Endothelial cell of umbilical vein (primary cell): ENCODE data around the gene UVRAG. TPM values are rescaled to one million over a fixed set of nuclear protein-coding genes. Genes with fewer than 3 reads are reported as not detected.

ENCODE experiments used
- BruUV-seq: library from RNA; stranded (reverse); fragments of 400-500 nt; replicated peaks from 2 replicates; lab custom pipeline; 2021; lab: Mats Ljungman, UMichigan
- CTCF ChIA-PET: fragments of 300-600, 350-600 bp; sonication (Branson Sonifier 250); formaldehyde crosslinking; loops from one replicate; lab custom pipeline; 2021; ENCODE audit warnings: antibody characterized with exemption, inconsistent platforms; lab: Charles Lee
- POLR2A ChIA-PET: fragments of 300-600, 350-600 bp; sonication (Branson Sonifier 250); formaldehyde crosslinking; loops from one replicate; lab custom pipeline; 2021; ENCODE audit warnings: antibody characterized with exemption, inconsistent platforms; lab: Charles Lee
- DNase-seq: peaks from one replicate; pipeline ENCODE4 v3.0.0-alpha.2; 2011; ENCODE audit warnings: low read depth, low spot score
- FAIRE-seq: peaks from 2 replicates; lab custom pipeline; 2011; peaks lifted over from hg19 to GRCh38; lab: Jason Lieb, UNC
- H2AFZ ChIP-seq: 2 replicates; pipeline ENCODE4 v1.6.0; 2012; ENCODE audit warnings: low read depth, low read length, control low read depth, inconsistent platforms
- H3K27ac ChIP-seq: 2 replicates; pipeline ENCODE4 v1.5.1; 2011; ENCODE audit warnings: low read depth, mild to moderate bottlenecking, control low read depth, low read length, moderate library complexity; ENCODE audit not compliant: insufficient read depth
- H3K27me3 ChIP-seq, 2 experiments: 2 replicates each; pipeline versions ENCODE4 v1.6.0 to v1.6.1; 2011; ENCODE audit warnings: low read length in 2 of 2, mixed read lengths in 1 of 2; ENCODE audit not compliant: control insufficient read depth in 2 of 2, insufficient read depth in 2 of 2
- H3K36me3 ChIP-seq, 2 experiments: 2 replicates in 1 of 2; 3 replicates in 1 of 2; pipeline ENCODE4 v1.5.1; 2011; ENCODE audit warnings: low read length in 2 of 2, mild to moderate bottlenecking in 1 of 2, moderate library complexity in 1 of 2; ENCODE audit not compliant: control insufficient read depth in 2 of 2, insufficient read depth in 2 of 2; ENCODE audit errors: extremely low read depth in 1 of 2
- H3K4me1 ChIP-seq: 3 replicates; pipeline ENCODE4 v1.5.1; 2011; ENCODE audit warnings: mild to moderate bottlenecking, low read length; ENCODE audit not compliant: control insufficient read depth, insufficient read depth; ENCODE audit errors: extremely low read depth
- H3K4me2 ChIP-seq: 2 replicates; pipeline ENCODE4 v1.6.1; 2011; ENCODE audit warnings: low read length, control low read depth, mixed read lengths; ENCODE audit not compliant: insufficient read depth
- H3K4me3 ChIP-seq, 3 experiments: fragments of 200-600 bp in 1 of 3; sonication (generic), shearing (Covaris generic) in 1 of 3; replicated peaks in 1 of 3; 2 replicates each; pipeline ENCODE4 v1.5.1; 2011 to 2016; ENCODE audit warnings: control low read depth in 3 of 3, low read length in 3 of 3, mild to moderate bottlenecking in 2 of 3, inconsistent platforms in 1 of 3, low read depth in 1 of 3, moderate library complexity in 1 of 3; ENCODE audit not compliant: insufficient read depth in 1 of 3
- H3K79me2 ChIP-seq: 2 replicates; pipeline ENCODE4 v1.6.0; 2012; ENCODE audit warnings: low read length, inconsistent platforms; ENCODE audit not compliant: control insufficient read depth, insufficient read depth
- H3K9ac ChIP-seq: replicated peaks from 2 replicates; pipeline ENCODE3; 2011; ENCODE audit warnings: low read length, control low read depth; ENCODE audit not compliant: insufficient read depth; ENCODE audit errors: extremely low read depth
- H3K9me1 ChIP-seq: replicated peaks from 3 replicates; pipeline ENCODE4 v1.6.0; 2011; ENCODE audit warnings: mild to moderate bottlenecking, low read length; ENCODE audit not compliant: control insufficient read depth, insufficient read depth; ENCODE audit errors: extremely low read depth
- H3K9me3 ChIP-seq: replicated peaks from 2 replicates; pipeline ENCODE4 v1.5.1; 2012; ENCODE audit warnings: low read length, inconsistent platforms; ENCODE audit not compliant: control insufficient read depth, insufficient read depth
- H4K20me1 ChIP-seq: replicated peaks from 2 replicates; pipeline ENCODE3; 2011; ENCODE audit warnings: mild to moderate bottlenecking, low read length; ENCODE audit not compliant: control insufficient read depth, insufficient read depth; ENCODE audit errors: extremely low read depth
- EZH2 ChIP-seq: IDR thresholded peaks from 2 replicates; pipeline ENCODE4 v1.6.1; 2012; ENCODE audit warnings: borderline replicate concordance, low read depth, mild to moderate bottlenecking, moderate library complexity, low read length, inconsistent platforms; ENCODE audit not compliant: severe bottlenecking
- FOS ChIP-seq: IDR thresholded peaks from 2 replicates; pipeline ENCODE4 v1.6.1; 2011; ENCODE audit warnings: mild to moderate bottlenecking, low read length, moderate library complexity, borderline replicate concordance; ENCODE audit not compliant: insufficient read depth
- GATA2 ChIP-seq: IDR thresholded peaks from 2 replicates; pipeline ENCODE4 v1.7.0; 2011; ENCODE audit warnings: low read depth, mild to moderate bottlenecking, moderate library complexity, mixed read lengths, low read length; ENCODE audit not compliant: insufficient read length, insufficient read depth
- JUN ChIP-seq: IDR thresholded peaks from 2 replicates; pipeline ENCODE4 v1.6.1; 2011; ENCODE audit warnings: borderline replicate concordance, low read depth; ENCODE audit not compliant: insufficient read length, insufficient read depth
- MAX ChIP-seq: IDR thresholded peaks from 2 replicates; pipeline ENCODE4 v1.6.1; 2011; ENCODE audit not compliant: insufficient read depth, insufficient read length
- MYC ChIP-seq: IDR thresholded peaks from one replicate; pipeline ENCODE4 v1.6.1; 2011; ENCODE audit warnings: mild to moderate bottlenecking, low read depth, low read length
- POLR2A ChIP-seq: IDR thresholded peaks from 2 replicates; pipeline ENCODE4 v1.6.1; 2012; ENCODE audit warnings: low read depth, mild to moderate bottlenecking, control low read depth, low read length
- POLR2AphosphoS5 ChIP-seq: IDR thresholded peaks from 2 replicates; pipeline ENCODE4 v1.6.1; 2012; ENCODE audit warnings: low read depth, mild to moderate bottlenecking, control low read depth, low read length, moderate library complexity; ENCODE audit not compliant: insufficient read depth
- dilution Hi-C: fragments of 300-500 bp; cut with MboI; formaldehyde crosslinking; loops from one replicate; pipeline ENCODE4 v1.15.0; 2019; ENCODE audit warnings: low sequenced_read_pairs; ENCODE audit not compliant: extremely low pct_ligation_motif_present
- intact Hi-C: fragments of 100-400 bp; cut with micrococcal nuclease; formaldehyde crosslinking; loops from one replicate; pipeline ENCODE4 v1.10.0; 2022
- polyA plus RNA-seq, 4 experiments: library from polyadenylated mRNA; depleted of rRNA in 3 of 4; stranded (reverse) in 3 of 4; unstranded in 1 of 4; fragments of >200 nt; gene quantifications; 2 replicates each; pipeline versions ENCODE4 v1.2.1 to v1.2.3, GENCODE V29; 2011 to 2012; ENCODE audit warnings: missing spikeins in 1 of 4
- total RNA-seq: library from RNA; stranded (reverse); gene quantifications from 2 replicates; pipeline ENCODE4 v1.2.3, GENCODE V29; 2021
- TF ChIP-seq, protein P1 (sequence below), 2 donors: IDR thresholded peaks; 1 replicate in 1 of 2; 2 replicates in 1 of 2; pipeline ENCODE4 v1.5.1; 2011; ENCODE audit warnings: low read length in 2 of 2, mild to moderate bottlenecking in 2 of 2, moderate library complexity in 2 of 2, control low read depth in 1 of 2, inconsistent platforms in 1 of 2, low read depth in 1 of 2; ENCODE audit not compliant: insufficient read depth in 1 of 2; ENCODE audit errors: extremely low read depth in 1 of 2

Gene UVRAG
- total and polyA plus RNA-seq, 2 donors (not counting 3 experiments of a cell fraction or from before 2014, with no cell fraction given), result 21.2 to 65.6 TPM

DNA sequence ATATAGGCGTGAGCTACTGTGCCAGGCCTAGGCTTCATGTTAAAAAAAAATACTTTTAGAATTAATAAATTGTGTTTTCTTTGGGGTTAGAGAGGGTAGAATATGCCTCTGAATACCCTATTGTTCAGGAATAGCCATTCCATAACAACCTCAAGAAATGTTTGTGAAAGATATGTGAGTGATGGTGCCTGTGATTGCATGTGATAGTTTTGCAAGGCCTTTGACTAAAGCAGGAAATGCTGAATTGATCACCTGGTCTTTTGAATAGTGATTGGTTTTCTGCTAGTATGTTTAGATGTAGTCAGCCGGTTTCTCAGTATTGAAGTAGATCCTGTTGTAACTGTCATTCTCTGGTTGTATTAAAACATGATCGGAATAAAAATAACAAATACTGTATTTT is 73.4 kb downstream of the UVRAG start:
- BruUV-seq, result no TSS peak
- H3K27ac ChIP-seq, result no peak overlapping the region
- DNase-seq, result no peak
- H3K4me3 ChIP-seq, result no peak overlapping the region
- no peak for TF ChIP-seq POLR2A
- no peak overlapping the region for H3K9ac ChIP-seq
- no peaks in the 10 kb centered on the region for H3K9me3 ChIP-seq
- peaks cover 5% of the 10 kb centered on the region for H4K20me1 ChIP-seq
- H3K36me3 ChIP-seq, result peaks cover 4 to 10% of the 10 kb centered on the region in 2 experiments
- no peak for FAIRE-seq
- intact Hi-C loops (no loop called here), dilution Hi-C loops (no loop called here)
- ChIA-PET CTCF (interaction anchor here (0.8 kb wide), 1 partner anchor 264 kb away, joined by 3 read pairs; no protein-coding TSS in a partner anchor), POLR2A (no interaction called here)
- no peak overlapping the region for H3K4me2 ChIP-seq
- H3K9me1 ChIP-seq, result peaks cover 2% of the 10 kb centered on the region
- H3K79me2 ChIP-seq, result peaks cover 42% of the 10 kb centered on the region
- no peaks in the 10 kb centered on the region for H3K27me3 ChIP-seq
- H2AFZ ChIP-seq, result no peak overlapping the region
- no peaks in the 10 kb centered on the region for H3K4me1 ChIP-seq

GRCh38 chr11:75891947-75892739 is 77.1 kb downstream of the UVRAG start:
- no peaks in the 10 kb centered on the region for H3K27me3 ChIP-seq
- no peak overlapping the region for H3K4me3 ChIP-seq
- H3K36me3 ChIP-seq, result peaks cover 4 to 10% of the 10 kb centered on the region in 2 experiments
- no peak overlapping the region for H3K27ac ChIP-seq
- H2AFZ ChIP-seq, result no peak overlapping the region
- POLR2A ChIA-PET, result no interaction called here
- H3K9me3 ChIP-seq, result no peaks in the 10 kb centered on the region
- TF ChIP-seq MYC (no peak), FOS (no peak), POLR2AphosphoS5 (no peak), EZH2 (no peak), GATA2 (no peak), POLR2A (no peak), JUN (no peak), MAX (no peak)
- TF ChIP-seq, protein P1, sequence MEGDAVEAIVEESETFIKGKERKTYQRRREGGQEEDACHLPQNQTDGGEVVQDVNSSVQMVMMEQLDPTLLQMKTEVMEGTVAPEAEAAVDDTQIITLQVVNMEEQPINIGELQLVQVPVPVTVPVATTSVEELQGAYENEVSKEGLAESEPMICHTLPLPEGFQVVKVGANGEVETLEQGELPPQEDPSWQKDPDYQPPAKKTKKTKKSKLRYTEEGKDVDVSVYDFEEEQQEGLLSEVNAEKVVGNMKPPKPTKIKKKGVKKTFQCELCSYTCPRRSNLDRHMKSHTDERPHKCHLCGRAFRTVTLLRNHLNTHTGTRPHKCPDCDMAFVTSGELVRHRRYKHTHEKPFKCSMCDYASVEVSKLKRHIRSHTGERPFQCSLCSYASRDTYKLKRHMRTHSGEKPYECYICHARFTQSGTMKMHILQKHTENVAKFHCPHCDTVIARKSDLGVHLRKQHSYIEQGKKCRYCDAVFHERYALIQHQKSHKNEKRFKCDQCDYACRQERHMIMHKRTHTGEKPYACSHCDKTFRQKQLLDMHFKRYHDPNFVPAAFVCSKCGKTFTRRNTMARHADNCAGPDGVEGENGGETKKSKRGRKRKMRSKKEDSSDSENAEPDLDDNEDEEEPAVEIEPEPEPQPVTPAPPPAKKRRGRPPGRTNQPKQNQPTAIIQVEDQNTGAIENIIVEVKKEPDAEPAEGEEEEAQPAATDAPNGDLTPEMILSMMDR (IDR thresholded peaks at IDR 0.05; ENCODE audit: extremely low read depth in 1 of 2, insufficient read depth in 1 of 2, low read depth in 1 of 2, low read length in 2 of 2), result no peak
- H3K79me2 ChIP-seq, result peaks cover 19% of the 10 kb centered on the region
- CTCF ChIA-PET, result interaction anchor here (1.0 to 13.4 kb wide), 6 partner anchors 11 to 260 kb away, joined by 3 to 288 read pairs (median 3); no protein-coding TSS in a partner anchor
- peaks cover 8% of the 10 kb centered on the region for H4K20me1 ChIP-seq
- no peak overlapping the region for H3K9ac ChIP-seq
- H3K4me2 ChIP-seq, result no peak overlapping the region
- FAIRE-seq, result no peak
- no peak for DNase-seq
- dilution Hi-C loops, result no loop called here
- no peaks in the 10 kb centered on the region for H3K4me1 ChIP-seq
- no TSS peak for BruUV-seq
- intact Hi-C loops, result no loop called here
- H3K9me1 ChIP-seq, result peaks cover 2% of the 10 kb centered on the region
